NOMO-1 treated with dmso at 0.1 percent for 144 hours (cell line): ENCODE data around the gene ZNF547.
A peak's percentile ranks its signal among the peaks of the same experiment; 100 is the strongest.
"Not testable (repeated sequence)": the region's sequence is repeated elsewhere in the genome, so short reads cannot be mapped to it uniquely, and the experiment has no call there.

Source experiments
- DNase-seq: peaks from one replicate; lab custom pipeline; 2025; ENCODE audit not compliant: unreplicated experiment; lab: John Stamatoyannopoulos, UW

The ZNF547 gene

GRCh38 chr19:57374179-57374578 is 10.8 kb downstream of the ZNF547 start:
- DNase-seq, result no peak

GRCh38 chr19:57374647-57375046 is 11.3 kb downstream of the ZNF547 start:
- DNase-seq, result not testable (repeated sequence)

GRCh38 chr19:57376151-57376550 is 12.8 kb downstream of the ZNF547 start:
- DNase-seq, result no peak

- no peak for DNase-seq
Observed at GRCh38 chr19:57377498-57378146, 14.3 kb downstream of the ZNF547 start.

GRCh38 chr19:57380923-57381322 is 17.6 kb downstream of the ZNF547 start:
- DNase-seq, result no peak

- DNase-seq, result no peak
Observed at GRCh38 chr19:57382806-57383488, 19.6 kb downstream of the ZNF547 start.

GRCh38 chr19:57389194-57389729 is 25.9 kb downstream of the ZNF547 start:
- DNase-seq, result no peak

GRCh38 chr19:57389730-57390598 is 26.6 kb downstream of the ZNF547 start, which contains the start of gene ZNF548:
TSS of gene ZNF548 (plus strand) at chr19:57389854. CDS start at chr19:57390100, 246 bp downstream.
- peak; percentile 95 for DNase-seq

GRCh38 chr19:57395710-57396109 is 32.4 kb downstream of the ZNF547 start:
- DNase-seq, result no peak

GRCh38 chr19:57398868-57399267 is 35.5 kb downstream of the ZNF547 start:
- DNase-seq, result no peak

GRCh38 chr19:57403737-57404563 is 40.6 kb downstream of the ZNF547 start:
- DNase-seq, result no peak

GRCh38 chr19:57406516-57407123 is 43.3 kb downstream of the ZNF547 start:
- peak; percentile 16 for DNase-seq

GRCh38 chr19:57410877-57411671 is 47.7 kb downstream of the ZNF547 start, which contains the start of gene ZNF17:
TSS of gene ZNF17 (plus strand) at chr19:57411161. CDS start at chr19:57413616, 2,455 bp downstream.
- DNase-seq, result peak; percentile 85

- DNase-seq, result no peak
Observed at GRCh38 chr19:57419439-57419838, 56.1 kb downstream of the ZNF547 start.

GRCh38 chr19:57421037-57421436 is 57.7 kb downstream of the ZNF547 start:
- no peak for DNase-seq
